Uterus (tissue), 2 donors: Measurements from ENCODE around the gene LTBP2.

ENCODE experiments used
- CTCF ChIP-seq, 4 experiments: fragments of 200-600 bp in 2 of 4; fragments of 450-650 bp in 2 of 4; sonication (generic) in 2 of 4; IDR thresholded peaks; one replicate each; pipeline ENCODE4 v1.5.1; 2016 to 2019; ENCODE audit warnings: antibody characterized with exemption in 4 of 4, mild to moderate bottlenecking in 2 of 4, moderate library complexity in 1 of 4
- POLR2A ChIP-seq, 2 donors: fragments of 450-650 bp; IDR thresholded peaks; one replicate each; pipeline ENCODE4 v1.6.1; 2016; ENCODE audit warnings: antibody characterized with exemption in 2 of 2, mild to moderate bottlenecking in 1 of 2, moderate library complexity in 1 of 2

GRCh38 chr14:74463697-74464096, 148.3 kb downstream of the LTBP2 start:
- TF ChIP-seq POLR2A (IDR thresholded peaks at IDR 0.05) (no peak), CTCF (IDR thresholded peaks at IDR 0.05) (no peak)
